ENCODE data around the gene TMEM123. TPM values are rescaled to one million over a fixed set of nuclear protein-coding genes. Genes with fewer than 3 reads are reported as not detected.

TMEM123 gene
- total RNA-seq, 1 donor from 2014 or later, result 156 TPM

- Histone ChIP-seq H3K36me3 (peaks cover 0 to 23% of the 10 kb centered on the region in 2 donors), H3K9me3 (no peaks in the 10 kb centered on the region), H3K4me3 (no peak overlapping the region), H3K4me1 (no peaks in the 10 kb centered on the region), H3K27ac (no peak overlapping the region), H3K27me3 (no peaks in the 10 kb centered on the region)
- TF ChIP-seq CTCF (IDR thresholded peaks at IDR 0.05) (no peak), POLR2A (IDR thresholded peaks at IDR 0.05) (no peak), POLR2AphosphoS5 (IDR thresholded peaks at IDR 0.05; ENCODE audit: insufficient read depth in 1 of 2, low read depth in 1 of 2) (no peak)
- no peak for DNase-seq (ENCODE audit: extremely low spot score in 2 of 2)
- intact Hi-C loops (cut with DNase I), result no loop called here
Observed at GRCh38 chr11:102384419-102385079, 68.0 kb downstream of the TMEM123 start.

GRCh38 chr11:102383839-102384238 is 68.7 kb downstream of the TMEM123 start:
- intact Hi-C loops (cut with DNase I), result no loop called here
- DNase-seq (ENCODE audit: extremely low spot score in 2 of 2), result no peak

GRCh38 chr11:102382384-102382783 is 70.2 kb downstream of the TMEM123 start:
- DNase-seq (ENCODE audit: extremely low spot score in 2 of 2), result no peak
- Histone ChIP-seq H3K27ac (no peak overlapping the region), H3K4me3 (no peak overlapping the region), H3K36me3 (peaks cover 0 to 30% of the 10 kb centered on the region in 2 donors), H3K27me3 (no peaks in the 10 kb centered on the region), H3K4me1 (no peaks in the 10 kb centered on the region), H3K9me3 (no peaks in the 10 kb centered on the region)
- TF ChIP-seq POLR2AphosphoS5 (IDR thresholded peaks at IDR 0.05; ENCODE audit: insufficient read depth in 1 of 2, low read depth in 1 of 2), result no peak
- no peak for TF ChIP-seq POLR2A (IDR thresholded peaks at IDR 0.05)
- TF ChIP-seq CTCF (IDR thresholded peaks at IDR 0.05), result no peak
- intact Hi-C loops (cut with DNase I), result no loop called here

More at GRCh38 chr11:102383839-102384238, 68.7 kb downstream of the TMEM123 start:
- Histone ChIP-seq H3K4me1 (no peaks in the 10 kb centered on the region), H3K27me3 (no peaks in the 10 kb centered on the region), H3K9me3 (no peaks in the 10 kb centered on the region), H3K36me3 (peaks cover 0 to 23% of the 10 kb centered on the region in 2 donors), H3K4me3 (no peak overlapping the region), H3K27ac (no peak overlapping the region)
- TF ChIP-seq POLR2AphosphoS5 (IDR thresholded peaks at IDR 0.05; ENCODE audit: insufficient read depth in 1 of 2, low read depth in 1 of 2) (no peak), CTCF (IDR thresholded peaks at IDR 0.05) (no peak), POLR2A (IDR thresholded peaks at IDR 0.05) (no peak)

- Histone ChIP-seq H3K27ac (no peak overlapping the region), H3K4me3 (no peak overlapping the region), H3K9me3 (no peaks in the 10 kb centered on the region), H3K27me3 (no peaks in the 10 kb centered on the region), H3K36me3 (peaks cover 0 to 22% of the 10 kb centered on the region in 2 donors), H3K4me1 (no peaks in the 10 kb centered on the region)
- TF ChIP-seq CTCF (IDR thresholded peaks at IDR 0.05), result no peak
- TF ChIP-seq POLR2A (IDR thresholded peaks at IDR 0.05), result no peak
- no peak for TF ChIP-seq POLR2AphosphoS5 (IDR thresholded peaks at IDR 0.05; ENCODE audit: insufficient read depth in 1 of 2, low read depth in 1 of 2)
- intact Hi-C loops (cut with DNase I), result no loop called here
- DNase-seq (ENCODE audit: extremely low spot score in 2 of 2), result no peak
Observed at GRCh38 chr11:102378818-102379217, 73.7 kb downstream of the TMEM123 start.

- no peaks in the 10 kb centered on the region for H3K27me3 ChIP-seq
- no peak overlapping the region for H3K27ac ChIP-seq
- no peak for TF ChIP-seq CTCF (IDR thresholded peaks at IDR 0.05)
- no peak for TF ChIP-seq POLR2A (IDR thresholded peaks at IDR 0.05)
- TF ChIP-seq POLR2AphosphoS5 (IDR thresholded peaks at IDR 0.05; ENCODE audit: insufficient read depth in 1 of 2, low read depth in 1 of 2), result no peak
- H3K9me3 ChIP-seq, result no peaks in the 10 kb centered on the region
- DNase-seq (ENCODE audit: extremely low spot score in 2 of 2), result no peak
- intact Hi-C loops (cut with DNase I), result no loop called here
- no peaks in the 10 kb centered on the region for H3K4me1 ChIP-seq
- H3K36me3 ChIP-seq, result peaks cover 0 to 22% of the 10 kb centered on the region in 2 donors
- H3K4me3 ChIP-seq, result no peak overlapping the region
Observed at GRCh38 chr11:102377891-102378290, 74.7 kb downstream of the TMEM123 start.
